ENCODE data around the gene SERINC2. TPM values are rescaled to one million over a fixed set of nuclear protein-coding genes. Genes with fewer than 3 reads are reported as not detected.

Gene SERINC2
- total and polyA plus RNA-seq, 9 donors: 0.25 to 15.2 (median 1.5) TPM; not detected in 1

DNA sequence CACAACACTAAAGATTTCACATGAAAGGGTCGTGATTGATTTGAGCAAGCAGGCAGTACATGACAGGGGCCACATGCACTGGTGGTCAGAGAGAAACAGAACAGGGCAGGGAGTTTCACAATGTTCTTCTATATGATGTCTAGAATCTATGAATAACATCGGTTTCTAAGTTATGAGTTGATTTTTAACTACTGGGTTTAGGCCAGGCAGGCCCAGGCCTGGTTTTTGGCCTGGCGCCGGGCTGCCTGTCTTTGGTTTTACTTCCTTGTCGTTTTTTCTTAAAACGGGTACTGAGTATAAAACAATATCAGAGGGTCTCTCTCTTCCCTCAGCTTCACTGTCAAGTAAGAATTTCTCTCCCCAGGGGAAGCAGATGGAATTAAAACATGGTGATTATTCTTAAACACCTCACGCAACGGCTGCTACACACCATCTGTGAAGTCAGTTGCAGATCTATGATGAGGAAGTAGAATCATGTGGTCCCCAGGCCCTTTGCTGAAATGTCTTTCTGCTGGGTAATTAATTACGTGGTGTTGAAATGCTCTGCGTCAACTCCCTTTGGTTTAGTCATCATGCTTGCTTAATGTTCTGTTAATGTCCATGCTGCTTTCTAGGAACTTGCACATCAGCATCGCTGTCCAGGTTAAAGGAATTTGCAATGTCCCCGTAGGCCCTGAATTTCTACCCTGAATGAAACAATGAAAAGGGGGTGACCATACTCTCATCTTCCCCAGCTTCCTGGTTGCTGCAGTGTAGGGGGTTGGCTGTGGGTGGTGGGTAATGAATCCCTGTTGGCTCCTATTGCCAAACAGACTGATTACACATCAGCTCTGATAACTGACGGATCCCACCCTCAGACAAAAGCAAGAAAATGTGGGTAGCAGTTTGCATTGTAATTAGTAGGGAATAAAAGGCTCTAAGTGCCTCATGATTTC, 70.3 kb downstream of the SERINC2 start:
- intact Hi-C loops (cut with DNase I): no loop called here
- DNase-seq: no peak

More for the DNA sequence above, 70.3 kb downstream of the SERINC2 start:
- H3K27ac ChIP-seq: no peak overlapping the region
- H3K9me3 ChIP-seq: no peaks in the 10 kb centered on the region
- H3K27me3 ChIP-seq: no peaks in the 10 kb centered on the region
- TF ChIP-seq EP300 (IDR thresholded peaks at IDR 0.05) (peak; percentile 27), POLR2A (IDR thresholded peaks at IDR 0.05) (no peak)
- no peak overlapping the region for H3K4me3 ChIP-seq
- no peaks in the 10 kb centered on the region for H3K4me1 ChIP-seq (ENCODE audit: insufficient read depth)
- 67 to 76% (median 72%) methylated on average over 13 of the region's 13 CpGs for WGBS, 3 donors
- no peaks in the 10 kb centered on the region for H3K36me3 ChIP-seq

Other genes with a start within 250 kb of the SERINC2 start
- under 1 TPM; 0.12 to 0.46 (median 0.23) TPM for gene NKAIN1, start 173.3 kb upstream of the SERINC2 start, total RNA-seq
- 1 to 10 TPM in 1 of 2 donors, under 1 TPM in 1; 0.05 to 1.2 TPM for gene NKAIN1, start 173.3 kb upstream of the SERINC2 start, polyA plus RNA-seq
- 10 to 100 TPM; 32.9 to 62.3 (median 46.9) TPM for gene SNRNP40, start 116.4 kb upstream of the SERINC2 start, total RNA-seq
- 10 to 100 TPM; 26.0 to 42.8 TPM for gene SNRNP40, start 116.4 kb upstream of the SERINC2 start, polyA plus RNA-seq
- 10 to 100 TPM; 16.0 to 25.6 (median 21.5) TPM for gene ZCCHC17, start 116.2 kb upstream of the SERINC2 start, total RNA-seq
- 10 to 100 TPM; 31.5 to 48.5 TPM for gene ZCCHC17, start 116.2 kb upstream of the SERINC2 start, polyA plus RNA-seq
- gene FABP3, start 40.1 kb upstream of the SERINC2 start, total RNA-seq: 10 to 100 TPM in 6 of 7 donors, 1 to 10 TPM in 1; 3.3 to 39.3 (median 24.2) TPM
- gene FABP3, start 40.1 kb upstream of the SERINC2 start, polyA plus RNA-seq: 100 to 1,000 TPM in 1 of 2 donors, 10 to 100 TPM in 1; 20.0 to 153 TPM
- 10 to 100 TPM; 27.1 to 57.3 (median 31.4) TPM for gene TINAGL1, start 163.3 kb downstream of the SERINC2 start, total RNA-seq
- gene TINAGL1, start 163.3 kb downstream of the SERINC2 start, polyA plus RNA-seq: 10 to 100 TPM; 30.0 to 55.0 TPM
- not detected for gene HCRTR1, start 204.5 kb downstream of the SERINC2 start, total RNA-seq
- gene HCRTR1, start 204.5 kb downstream of the SERINC2 start, polyA plus RNA-seq: not detected
- gene PEF1, start 231.7 kb downstream of the SERINC2 start, total RNA-seq: 10 to 100 TPM; 31.7 to 65.2 (median 59.9) TPM
- 10 to 100 TPM; 54.3 to 58.2 TPM for gene PEF1, start 231.7 kb downstream of the SERINC2 start, polyA plus RNA-seq